ENCODE data around the gene GTF2IRD1. TPM values are rescaled to one million over a fixed set of nuclear protein-coding genes. Genes with fewer than 3 reads are reported as not detected.

GTF2IRD1 gene
- total RNA-seq, 4 donors from 2014 or later = 42.9 to 109 (median 77.0) TPM

DNA sequence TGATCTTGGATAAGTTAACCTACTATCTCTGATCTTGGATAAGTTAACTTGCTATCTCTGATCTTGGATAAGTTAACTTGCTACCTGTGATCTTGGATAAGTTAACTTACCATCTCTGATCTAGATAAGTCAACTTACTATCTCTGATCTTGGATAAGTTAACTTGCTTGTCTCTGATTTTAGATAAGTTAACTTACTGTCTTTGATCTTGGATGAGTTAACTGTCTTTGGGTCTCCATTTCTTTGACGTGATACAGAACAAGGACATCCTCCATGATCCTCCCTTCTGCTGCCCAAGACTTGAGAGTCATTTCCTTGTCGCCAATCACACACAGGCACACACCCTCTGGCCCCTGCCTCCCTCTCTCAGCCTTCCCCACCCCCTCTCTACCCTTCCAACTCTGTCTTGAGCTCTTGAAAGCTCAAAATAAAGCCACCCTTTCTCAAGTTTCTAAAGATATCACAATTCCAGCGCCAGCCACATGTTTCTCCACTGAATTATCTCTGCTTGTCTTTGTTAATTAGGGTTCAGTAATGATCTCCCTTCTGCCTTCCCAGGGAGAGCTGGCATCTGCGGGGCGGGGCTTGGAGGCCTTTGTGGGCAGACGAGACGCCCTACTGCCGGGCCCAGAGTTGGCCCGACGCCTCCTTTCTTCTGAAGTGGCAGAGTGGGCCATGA is 118.7 kb downstream of the GTF2IRD1 start:
- no peaks in the 10 kb centered on the region for H3K4me1 ChIP-seq
- H3K27me3 ChIP-seq = no peaks in the 10 kb centered on the region
- no peak overlapping the region for H3K4me3 ChIP-seq
- ATAC-seq = no peak
- TF ChIP-seq, protein P1, sequence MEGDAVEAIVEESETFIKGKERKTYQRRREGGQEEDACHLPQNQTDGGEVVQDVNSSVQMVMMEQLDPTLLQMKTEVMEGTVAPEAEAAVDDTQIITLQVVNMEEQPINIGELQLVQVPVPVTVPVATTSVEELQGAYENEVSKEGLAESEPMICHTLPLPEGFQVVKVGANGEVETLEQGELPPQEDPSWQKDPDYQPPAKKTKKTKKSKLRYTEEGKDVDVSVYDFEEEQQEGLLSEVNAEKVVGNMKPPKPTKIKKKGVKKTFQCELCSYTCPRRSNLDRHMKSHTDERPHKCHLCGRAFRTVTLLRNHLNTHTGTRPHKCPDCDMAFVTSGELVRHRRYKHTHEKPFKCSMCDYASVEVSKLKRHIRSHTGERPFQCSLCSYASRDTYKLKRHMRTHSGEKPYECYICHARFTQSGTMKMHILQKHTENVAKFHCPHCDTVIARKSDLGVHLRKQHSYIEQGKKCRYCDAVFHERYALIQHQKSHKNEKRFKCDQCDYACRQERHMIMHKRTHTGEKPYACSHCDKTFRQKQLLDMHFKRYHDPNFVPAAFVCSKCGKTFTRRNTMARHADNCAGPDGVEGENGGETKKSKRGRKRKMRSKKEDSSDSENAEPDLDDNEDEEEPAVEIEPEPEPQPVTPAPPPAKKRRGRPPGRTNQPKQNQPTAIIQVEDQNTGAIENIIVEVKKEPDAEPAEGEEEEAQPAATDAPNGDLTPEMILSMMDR (IDR thresholded peaks at IDR 0.05 in 4 of 5, conservative IDR thresholded peaks at IDR 0.05 in 1 of 5) = no peak
- intact Hi-C loops (cut with DNase I; ENCODE audit: low total_unique reads) = no loop called here
- H3K36me3 ChIP-seq = no peaks in the 10 kb centered on the region
- no peaks in the 10 kb centered on the region for H3K9me3 ChIP-seq
- DNase-seq = no peak
- in situ Hi-C loops (cut with MboI; ENCODE audit: low sequenced_read_pairs in 4 of 4) = no loop called here
- H3K27ac ChIP-seq = peak overlapping the region; percentile 5 to 22 (median 17)

GRCh38 chr7:74573512-74573911 is 119.8 kb downstream of the GTF2IRD1 start:
- Histone ChIP-seq H3K27ac (no peak overlapping the region), H3K27me3 (no peaks in the 10 kb centered on the region), H3K4me3 (no peak overlapping the region), H3K4me1 (no peaks in the 10 kb centered on the region), H3K36me3 (no peaks in the 10 kb centered on the region), H3K9me3 (no peaks in the 10 kb centered on the region)
- TF ChIP-seq POLR2A (IDR thresholded peaks at IDR 0.05) = no peak
- TF ChIP-seq, protein P1 (IDR thresholded peaks at IDR 0.05 in 4 of 5, conservative IDR thresholded peaks at IDR 0.05 in 1 of 5) = no peak
- intact Hi-C loops (cut with DNase I; ENCODE audit: low total_unique reads) (no loop called here), in situ Hi-C loops (cut with MboI; ENCODE audit: low sequenced_read_pairs in 4 of 4) (no loop called here)
- DNase-seq = no peak
- ATAC-seq = no peak

DNA sequence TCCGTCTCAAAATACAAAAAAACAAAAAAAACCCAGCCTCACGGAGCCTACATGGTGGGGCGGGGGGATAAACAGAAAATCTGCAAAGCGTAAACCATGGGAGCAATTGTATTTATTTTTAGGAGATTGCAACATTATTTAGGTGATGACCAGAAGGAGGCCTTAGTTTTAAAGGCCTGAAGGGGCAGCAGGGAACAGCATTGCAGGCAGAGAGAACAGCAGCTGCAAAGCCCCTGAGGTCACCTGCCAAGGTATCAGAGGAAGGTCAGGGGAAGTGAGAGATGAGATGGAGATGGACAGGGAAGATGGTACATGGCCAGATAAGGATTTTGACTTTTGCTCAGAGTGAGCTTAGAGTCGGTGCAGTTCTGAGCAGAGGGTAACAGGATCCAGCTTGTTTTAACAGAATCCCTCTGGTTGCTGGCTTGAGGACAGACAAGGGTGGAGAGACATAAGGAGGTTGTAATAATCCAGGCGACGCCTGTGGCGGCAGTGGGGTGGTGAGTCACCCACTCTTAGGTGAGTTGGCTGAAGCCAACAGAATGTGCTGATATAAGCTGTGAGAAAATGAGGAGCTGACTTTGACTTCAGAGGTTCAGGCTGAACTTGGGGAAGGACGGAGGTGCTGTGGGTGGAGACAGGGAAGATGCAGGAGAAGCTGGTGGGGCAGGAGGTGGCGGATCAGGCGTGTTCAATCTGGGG is 121.5 kb downstream of the GTF2IRD1 start:
- no peak for TF ChIP-seq POLR2A (IDR thresholded peaks at IDR 0.05)
- TF ChIP-seq, protein P1 (IDR thresholded peaks at IDR 0.05 in 4 of 5, conservative IDR thresholded peaks at IDR 0.05 in 1 of 5) = no peak
- in situ Hi-C loops (cut with MboI; ENCODE audit: low sequenced_read_pairs in 4 of 4) (loop anchor here in 1 of 4 donors (25.0 kb wide), 1 partner anchor 112 kb away; no protein-coding TSS in a partner anchor), intact Hi-C loops (cut with DNase I; ENCODE audit: low total_unique reads) (no loop called here)
- DNase-seq (no peak), ATAC-seq (peak in 1 of 2 donors; percentile 21)
- Histone ChIP-seq H3K9me3 (no peaks in the 10 kb centered on the region), H3K27me3 (no peaks in the 10 kb centered on the region), H3K36me3 (no peaks in the 10 kb centered on the region), H3K4me1 (peaks cover 0 to 9% of the 10 kb centered on the region in 2 donors), H3K27ac (peak overlapping the region in 1 of 4 donors; percentile 34), H3K4me3 (no peak overlapping the region)

DNA sequence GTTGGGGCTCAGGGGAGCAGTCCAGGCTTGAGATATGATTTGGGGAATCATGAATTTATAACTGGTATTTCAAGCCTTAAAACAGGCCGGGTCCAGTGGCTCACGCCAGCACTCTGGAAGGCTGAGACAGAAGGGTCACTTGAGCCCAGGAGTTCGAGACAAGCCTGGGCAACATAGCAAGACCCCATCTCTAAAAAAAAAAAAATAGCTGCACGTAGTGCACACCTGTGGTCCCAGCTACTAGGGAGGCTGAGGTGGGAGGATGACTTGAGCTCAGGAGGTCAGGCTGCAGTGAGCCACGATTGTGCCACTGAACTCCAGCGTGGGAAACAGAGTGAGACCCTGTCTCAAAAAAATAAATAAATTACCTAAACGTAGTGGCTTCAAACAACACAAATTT is 122.1 kb downstream of the GTF2IRD1 start:
- no peak for DNase-seq
- peaks cover 0 to 13% of the 10 kb centered on the region in 2 donors for H3K4me1 ChIP-seq
- no peak for ATAC-seq
- intact Hi-C loops (cut with DNase I; ENCODE audit: low total_unique reads) = no loop called here
- H3K4me3 ChIP-seq = no peak overlapping the region
- no peaks in the 10 kb centered on the region for H3K9me3 ChIP-seq
- in situ Hi-C loops (cut with MboI; ENCODE audit: low sequenced_read_pairs in 4 of 4) = loop anchor here in 1 of 4 donors (25.0 kb wide), 1 partner anchor 111 kb away; no protein-coding TSS in a partner anchor
- no peaks in the 10 kb centered on the region for H3K36me3 ChIP-seq
- no peaks in the 10 kb centered on the region for H3K27me3 ChIP-seq
- no peak overlapping the region for H3K27ac ChIP-seq
- TF ChIP-seq, protein P1 (IDR thresholded peaks at IDR 0.05 in 4 of 5, conservative IDR thresholded peaks at IDR 0.05 in 1 of 5) = no peak
- no peak for TF ChIP-seq POLR2A (IDR thresholded peaks at IDR 0.05)

Data from gastrocnemius medialis (tissue), 4 donors.